ENCODE measurements around the gene ZNF91. TPM values are rescaled to one million over a fixed set of nuclear protein-coding genes. Genes with fewer than 3 reads are reported as not detected.
A peak's percentile ranks its signal among the peaks of the same experiment; 100 is the strongest.

The ZNF91 gene
- total and polyA plus RNA-seq, 9 of the 15 experiments (the other 6 are each of a cell fraction or from before 2014, with no cell fraction given): 1.0 to 6.7 (median 3.2) TPM

- TF ChIP-seq REST (IDR thresholded peaks at IDR 0.05; ENCODE audit: borderline replicate concordance) (peak; percentile 26; the same call in 1 of the 2 replicates), REST (CRISPR knock-in tag; IDR thresholded peaks at IDR 0.05; ENCODE audit: low read depth) (no peak), ARID4B (CRISPR knock-in tag; IDR thresholded peaks at IDR 0.05) (no peak), MBD2 (IDR thresholded peaks at IDR 0.05; ENCODE audit: borderline replicate concordance, low read depth) (0 out of 2 replicates have a peak, but pooled peaks have one; percentile 35), ZNF124 (CRISPR knock-in tag; IDR thresholded peaks at IDR 0.05) (no peak), ESRRA (IDR thresholded peaks at IDR 0.05; ENCODE audit: borderline replicate concordance, low read depth) (no peak), EP300 (IDR thresholded peaks at IDR 0.05; ENCODE audit: low read length) (no peak), ZNF431 (CRISPR knock-in tag; IDR thresholded peaks at IDR 0.05) (no peak), FOXP4 (CRISPR knock-in tag; IDR thresholded peaks at IDR 0.05; ENCODE audit: borderline replicate concordance) (no peak), ZNF3 (CRISPR knock-in tag; IDR thresholded peaks at IDR 0.05) (no peak), SIX5 (IDR thresholded peaks at IDR 0.05; ENCODE audit: borderline replicate concordance in 1 of 2, insufficient read depth in 1 of 2, low read depth in 1 of 2, low read length in 2 of 2) (no peak), NCOA1 (IDR thresholded peaks at IDR 0.05; ENCODE audit: low read depth) (no peak), PHF8 (IDR thresholded peaks at IDR 0.05; ENCODE audit: borderline replicate concordance, low read length) (peak; percentile 53; the same call in 1 of the 2 replicates)
These were observed at the start of gene ZNF91 (continued) for GRCh38 chr19:23395041-23395721.

Data from K562 (cell line).